A204.1 (cell line): ENCODE results near the gene TSPEAR.
"Not testable (repeated sequence)": the region's sequence is repeated elsewhere in the genome, so short reads cannot be mapped to it uniquely, and the experiment has no call there.

Experiments used
- FAIRE-seq: peaks from 2 replicates; lab custom pipeline; 2012; peaks lifted over from hg19 to GRCh38; lab: Jason Lieb, UNC

Gene TSPEAR

DNA sequence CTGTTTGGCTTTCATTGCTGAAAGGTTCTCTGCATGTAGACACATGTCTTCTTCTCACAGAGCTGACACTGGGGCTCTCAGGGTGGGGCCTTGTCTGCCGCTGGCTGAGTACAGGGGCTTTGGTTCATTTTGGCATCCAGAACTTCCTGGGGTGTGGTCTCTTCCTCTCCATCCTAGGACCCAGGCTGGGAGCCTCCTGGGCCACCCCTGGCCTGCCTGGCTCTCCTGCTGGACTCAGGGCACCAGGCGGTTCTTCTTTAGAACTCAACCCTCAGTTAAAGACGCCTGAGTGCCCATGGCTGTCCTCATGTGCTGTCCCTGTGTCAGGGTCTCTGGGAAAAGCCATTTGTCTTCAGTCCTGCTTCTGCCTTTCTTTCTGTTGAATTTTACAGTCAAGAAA is 125.5 kb downstream of the TSPEAR start:
- FAIRE-seq: no peak

GRCh38 chr21:44583800-44584147 is 127.6 kb downstream of the TSPEAR start:
- no peak for FAIRE-seq

GRCh38 chr21:44583089-44583799 is 128.1 kb downstream of the TSPEAR start:
- no peak for FAIRE-seq

DNA sequence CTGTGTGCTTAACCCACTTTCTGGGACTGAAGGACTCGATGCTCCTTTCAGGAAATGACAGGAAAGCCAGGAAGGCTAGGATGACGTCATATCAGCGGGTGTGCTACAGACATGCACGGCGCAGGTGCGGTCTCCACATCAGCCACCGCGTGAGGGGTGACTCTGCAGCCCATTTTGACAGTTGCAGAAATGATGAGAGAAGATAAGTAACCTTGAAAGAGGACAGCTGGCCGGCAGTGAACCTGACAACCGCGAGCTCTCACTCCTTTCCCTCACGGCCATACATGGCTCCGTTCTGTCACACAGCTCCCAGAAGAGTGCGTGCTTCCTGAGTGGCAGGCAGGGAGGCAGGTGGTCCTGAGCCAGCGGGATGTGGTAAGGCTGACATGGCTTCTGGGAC is 129.3 kb downstream of the TSPEAR start:
- no peak for FAIRE-seq

DNA sequence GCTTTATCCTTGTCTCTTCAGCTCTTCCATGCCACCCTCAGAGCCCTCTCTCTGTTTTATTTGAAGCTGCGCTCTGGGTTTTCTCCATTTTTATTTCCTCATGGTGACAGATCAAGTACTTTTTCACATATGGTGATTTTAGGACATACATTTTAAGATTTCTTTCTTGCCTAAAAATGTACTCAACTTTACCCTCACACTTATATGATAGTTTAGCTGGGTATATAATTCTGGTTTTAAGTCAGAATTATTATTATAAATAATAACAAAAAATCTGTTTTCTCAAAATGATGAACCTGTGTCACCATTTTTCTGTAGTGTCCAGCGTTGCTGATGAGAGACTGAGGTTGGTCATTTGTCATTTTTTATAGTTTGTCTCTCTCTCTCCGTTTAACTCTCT is 130.2 kb downstream of the TSPEAR start:
- no peak for FAIRE-seq

DNA sequence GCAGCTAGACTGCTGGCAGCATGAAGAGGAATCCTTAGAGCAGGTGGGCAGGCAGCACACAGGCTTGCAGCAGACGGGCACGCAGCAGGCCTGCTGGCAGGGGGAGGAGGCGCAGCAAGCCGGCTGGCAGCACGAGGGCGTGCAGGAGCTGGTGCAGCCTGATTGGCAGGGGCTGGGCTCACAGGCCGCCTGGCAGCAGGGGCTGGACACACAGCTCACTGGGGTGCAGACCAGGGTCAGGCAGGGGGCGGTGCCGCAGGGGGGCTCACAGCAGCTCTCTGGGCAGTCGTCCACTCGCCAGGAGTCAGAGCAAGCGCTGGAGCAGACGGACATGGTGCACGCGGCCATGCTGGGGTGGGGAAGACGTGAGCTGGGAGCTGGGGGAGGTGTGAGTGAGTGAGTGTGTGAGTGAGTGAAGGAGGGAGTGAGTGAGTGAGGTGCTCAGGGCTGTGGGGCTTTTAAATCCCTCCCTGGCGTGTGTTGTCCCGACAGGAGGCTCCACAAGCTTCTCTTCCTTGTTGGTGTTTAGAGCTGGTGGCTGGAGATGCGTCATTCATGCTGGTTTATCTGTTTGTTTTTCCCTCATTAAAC is 131.0 kb downstream of the TSPEAR start, which contains the start of gene KRTAP10-5:
TSS of gene KRTAP10-5 (minus strand) at position 374 of the 591 bp plus-strand sequence. CDS start at position 348, 26 bp downstream.
- not testable (repeated sequence) for FAIRE-seq

DNA sequence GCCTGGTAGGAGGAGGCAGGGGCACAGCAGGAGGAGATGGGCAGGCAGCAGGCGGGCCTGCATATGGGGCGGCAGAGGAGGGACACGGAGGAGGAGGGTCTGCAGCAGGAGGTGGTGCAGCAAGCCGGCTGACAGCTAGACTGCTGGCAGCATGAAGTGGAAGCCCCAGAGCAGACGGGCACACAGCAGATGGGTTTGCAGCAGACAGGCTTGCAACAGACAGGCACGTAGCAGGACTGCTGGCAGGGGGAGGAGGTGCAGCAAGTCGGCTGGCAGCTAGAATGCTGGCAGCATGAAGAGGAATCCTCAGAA is 131.6 kb downstream of the TSPEAR start:
- FAIRE-seq: no peak

DNA sequence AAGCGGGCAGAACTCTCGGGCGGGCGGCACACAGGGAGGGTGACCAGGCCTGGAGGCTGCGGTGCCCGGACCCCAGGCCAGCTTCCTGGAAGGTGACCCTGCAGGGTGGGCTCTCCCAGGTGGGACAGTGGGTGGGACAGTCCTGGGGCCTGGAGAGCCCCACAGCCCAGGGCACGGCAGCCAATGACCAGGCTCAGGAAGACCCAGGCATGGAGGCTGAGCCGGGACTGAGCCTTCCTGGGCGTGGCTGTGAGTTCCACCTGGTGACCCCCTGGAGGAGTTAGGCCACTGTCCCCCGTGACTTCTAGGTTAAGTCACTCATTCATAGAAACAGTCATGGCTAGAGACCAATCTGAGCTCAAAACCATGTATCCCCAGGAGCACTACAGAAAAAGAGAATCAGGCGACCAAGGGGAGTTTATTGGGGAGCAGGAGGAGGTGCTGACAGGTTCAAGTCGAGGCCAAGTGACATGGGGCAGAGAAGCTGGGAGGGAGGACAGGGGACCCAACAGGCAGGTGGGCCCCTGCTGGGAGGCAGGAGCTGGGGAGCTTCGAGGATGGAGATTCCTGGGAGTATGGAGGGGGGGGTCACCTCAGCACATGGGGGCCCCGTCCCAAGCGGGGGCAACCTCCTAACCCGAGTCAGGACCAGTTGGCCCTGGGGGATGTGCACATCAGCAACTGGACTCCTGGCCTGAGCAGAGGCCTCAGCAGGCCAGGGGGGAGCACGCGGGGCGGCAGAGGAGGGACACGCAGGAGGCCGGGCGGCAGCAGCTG is 132.1 kb downstream of the TSPEAR start:
- no peak for FAIRE-seq

DNA sequence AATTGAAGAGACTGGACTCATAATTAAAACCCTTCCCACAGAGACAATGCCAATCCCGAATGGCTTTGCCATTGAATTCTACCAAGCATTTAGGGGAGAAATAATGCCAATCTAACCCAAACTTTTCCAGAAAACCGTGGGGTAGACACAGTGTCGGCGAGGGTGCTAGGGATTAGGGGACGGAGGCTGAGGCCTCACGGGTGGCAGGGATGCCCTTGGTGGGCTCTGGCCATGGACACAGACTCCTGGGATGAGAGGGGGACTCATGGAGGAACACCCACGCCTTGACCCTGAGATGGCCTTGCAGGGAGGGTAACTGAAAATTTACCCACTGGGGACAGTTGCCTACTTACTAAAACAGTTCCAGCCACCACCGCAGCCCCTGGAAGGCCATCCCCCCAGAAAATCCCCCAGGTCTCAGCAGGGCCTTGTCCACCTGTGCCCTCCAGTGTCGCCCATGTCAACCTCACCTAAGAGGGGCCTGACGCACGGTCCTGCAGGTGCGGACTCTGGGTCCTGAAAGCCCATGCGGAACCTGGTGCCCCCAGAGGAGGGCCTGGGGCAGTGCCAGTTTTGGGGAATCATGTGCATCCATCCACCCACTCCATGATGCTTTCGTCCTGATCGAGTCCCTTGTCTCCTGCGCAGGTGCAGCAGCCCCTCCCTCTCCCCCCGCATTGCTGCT is 132.9 kb downstream of the TSPEAR start:
- no peak for FAIRE-seq

GRCh38 chr21:44576025-44576420 is 135.3 kb downstream of the TSPEAR start:
- FAIRE-seq: no peak

DNA sequence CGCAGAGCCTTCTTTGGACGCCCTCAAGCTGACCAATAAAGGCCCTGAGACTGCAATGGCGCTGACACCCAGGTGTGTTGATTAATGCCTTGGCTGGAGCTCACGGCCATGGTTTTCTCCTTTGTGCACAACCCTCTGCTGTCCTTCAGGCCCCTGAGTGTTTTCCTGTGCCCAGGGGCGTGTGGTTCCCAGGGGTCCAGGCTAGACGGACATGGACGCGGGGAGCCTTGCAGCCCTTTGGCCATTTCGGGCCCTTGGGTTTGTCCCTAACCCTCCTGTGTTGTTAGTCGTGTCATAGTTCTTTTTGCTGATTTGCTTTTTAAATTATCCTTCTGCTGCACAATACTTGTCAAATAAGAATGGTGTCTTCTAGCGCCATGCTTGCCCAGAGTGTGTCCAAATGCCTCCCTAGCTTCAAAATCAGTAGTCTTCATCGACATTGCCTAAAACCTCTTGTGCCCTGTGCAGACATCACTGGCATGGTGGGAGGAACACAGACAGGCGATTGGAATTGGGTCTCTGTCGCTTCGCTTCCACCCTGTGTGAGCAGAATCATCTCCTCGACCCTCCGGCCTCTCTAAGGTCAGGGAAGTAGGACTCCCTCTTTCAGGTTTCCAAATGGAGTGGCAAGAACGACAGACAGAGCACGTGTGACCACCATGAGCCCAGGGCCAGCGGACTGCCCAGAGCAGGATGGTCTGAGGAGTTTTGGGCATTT is 135.9 kb downstream of the TSPEAR start:
- FAIRE-seq: no peak

DNA sequence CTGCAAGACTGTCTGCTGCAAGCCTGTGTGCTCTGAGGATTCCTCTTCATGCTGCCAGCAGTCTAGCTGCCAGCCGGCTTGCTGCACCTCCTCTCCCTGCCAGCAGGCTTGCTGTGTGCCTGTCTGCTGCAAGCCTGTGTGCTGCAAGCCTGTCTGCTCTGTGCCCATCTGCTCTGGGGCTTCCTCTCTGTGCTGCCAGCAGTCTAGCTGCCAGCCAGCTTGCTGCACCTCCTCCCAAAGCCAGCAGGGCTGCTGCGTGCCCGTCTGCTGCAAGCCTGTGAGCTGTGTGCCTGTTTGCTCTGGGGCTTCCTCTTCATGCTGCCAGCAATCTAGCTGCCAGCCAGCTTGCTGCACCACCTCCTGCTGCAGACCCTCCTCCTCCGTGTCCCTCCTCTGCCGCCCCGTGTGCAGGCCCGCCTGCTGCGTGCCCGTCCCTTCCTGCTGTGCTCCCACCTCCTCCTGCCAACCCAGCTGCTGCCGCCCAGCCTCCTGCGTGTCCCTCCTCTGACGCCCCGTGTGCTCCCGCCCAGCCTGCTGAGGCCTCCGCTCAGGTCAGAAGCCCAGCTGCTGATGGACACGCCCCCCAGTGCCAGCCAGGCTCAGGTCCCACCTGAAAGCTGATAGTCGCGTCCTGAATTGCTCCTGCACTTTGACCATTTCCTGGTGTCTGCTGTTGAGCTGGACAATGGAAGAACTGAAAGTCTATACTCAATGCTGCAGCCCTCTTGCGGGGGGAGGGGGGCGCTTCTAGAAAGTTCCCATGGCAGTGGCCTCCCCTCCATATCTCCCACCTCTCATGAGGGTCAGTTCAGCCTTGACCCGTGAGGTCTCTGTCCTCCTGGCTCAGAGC is 136.7 kb downstream of the TSPEAR start:
- FAIRE-seq: no peak

GRCh38 chr21:44573630-44574456 is 137.5 kb downstream of the TSPEAR start, which contains the start of gene KRTAP10-4:
Gene KRTAP10-4 (plus strand): TSS chr21:44573729. CDS start chr21:44573759, 30 bp downstream.
- FAIRE-seq: not testable (repeated sequence)

DNA sequence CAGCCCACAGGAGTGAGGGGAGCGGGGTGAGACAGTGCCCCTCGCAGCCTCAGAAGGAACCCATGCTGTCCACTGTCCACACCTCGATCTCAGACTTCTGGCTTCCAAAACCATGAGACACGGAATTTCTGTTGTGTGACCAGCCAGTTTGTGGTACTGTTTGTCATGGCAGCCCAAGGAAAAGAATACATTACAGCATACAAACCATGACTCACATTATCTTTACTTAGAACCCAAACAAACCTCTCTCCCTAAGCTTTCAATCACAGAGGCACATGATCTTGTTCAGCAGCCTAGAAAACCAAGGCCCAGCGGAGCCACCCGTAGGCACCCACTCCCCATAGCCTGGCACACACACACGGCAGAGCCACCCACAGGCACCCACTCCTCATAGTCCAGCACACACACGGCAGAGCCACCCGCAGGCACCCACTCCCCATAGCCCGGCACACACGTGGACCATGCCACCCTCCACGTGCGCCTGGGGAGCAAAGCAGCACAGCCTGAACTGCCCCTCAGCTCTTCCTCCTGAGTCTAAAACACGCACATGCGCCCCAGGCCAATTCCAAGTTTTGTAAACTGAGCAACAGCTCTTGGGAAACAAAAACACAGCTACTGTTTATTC is 138.3 kb downstream of the TSPEAR start:
- FAIRE-seq: no peak

DNA sequence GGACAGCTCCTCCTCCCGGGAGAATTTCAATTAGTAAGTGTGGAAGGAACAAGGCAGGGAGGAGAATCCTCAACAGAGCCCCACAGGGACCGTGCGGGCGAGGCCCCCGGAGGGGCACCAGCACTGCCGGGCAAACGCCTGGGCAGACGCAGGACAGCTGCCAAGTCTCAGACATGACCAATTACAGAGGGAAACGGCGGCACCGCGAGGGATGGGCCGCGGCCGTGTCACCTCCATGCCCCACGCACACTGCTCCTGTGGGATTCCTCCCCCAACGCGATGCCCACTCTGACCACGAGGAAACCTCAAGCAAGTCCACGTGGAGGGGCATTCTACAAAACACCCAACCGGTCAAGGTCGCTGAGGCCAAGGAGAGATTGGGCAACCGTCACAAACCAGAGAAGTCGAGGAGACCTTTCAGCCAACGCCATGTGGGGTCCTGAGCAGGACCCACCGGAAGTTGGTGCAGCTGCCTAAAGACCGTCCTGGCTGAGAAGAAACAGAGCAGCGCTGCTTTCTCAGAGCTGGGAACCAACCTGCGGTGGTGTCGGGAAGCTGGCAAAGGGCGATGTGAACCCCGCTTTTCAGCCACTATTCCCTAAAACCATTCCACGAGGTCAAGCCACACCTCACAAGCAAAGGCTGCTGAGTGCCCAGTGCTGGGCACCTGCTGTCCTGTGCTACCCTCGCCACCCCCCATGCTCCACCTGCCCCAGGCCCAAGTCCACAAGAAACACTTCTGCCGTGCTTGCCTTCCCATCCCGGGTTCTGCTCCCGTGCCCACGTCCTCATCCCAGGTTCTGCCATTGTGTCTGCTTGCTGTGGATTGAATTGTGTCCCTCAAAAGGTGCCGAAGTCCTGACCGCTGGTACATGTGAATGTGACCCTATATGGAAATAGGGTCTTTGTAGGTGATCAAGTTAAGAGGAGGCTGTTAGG is 139.3 kb downstream of the TSPEAR start:
- no peak for FAIRE-seq

DNA sequence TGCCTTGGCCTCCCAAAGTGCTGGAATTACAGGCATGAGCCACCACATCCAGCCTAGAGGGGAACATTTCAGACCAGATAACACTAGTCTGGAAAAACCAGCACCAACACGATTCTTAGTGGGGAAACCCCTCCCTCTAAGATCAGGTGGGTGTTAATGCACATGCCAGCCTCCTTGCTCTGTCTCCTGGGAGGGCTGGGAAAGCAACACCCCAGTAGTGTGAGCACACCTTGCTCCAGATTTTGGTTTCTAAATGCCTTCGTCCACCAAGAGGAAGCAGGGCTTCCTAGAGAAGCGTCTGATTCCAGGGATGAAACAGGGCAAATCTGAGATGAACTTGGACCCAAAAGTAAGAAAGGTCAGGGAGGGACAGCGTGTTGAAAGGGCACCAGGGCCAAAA is 140.1 kb downstream of the TSPEAR start:
- no peak for FAIRE-seq

- FAIRE-seq: no peak
Observed at GRCh38 chr21:44569861-44570517, 141.4 kb downstream of the TSPEAR start.
